Gastroesophageal sphincter (tissue), 3 donors: ENCODE results near the gene LY86.

Experiments used
- POLR2A ChIP-seq, 2 donors: fragments of 450-650 bp; IDR thresholded peaks; one replicate each; pipeline ENCODE4 v1.6.1; 2017; ENCODE audit warnings: antibody characterized with exemption in 2 of 2, mild to moderate bottlenecking in 2 of 2, moderate library complexity in 1 of 2
- POLR2AphosphoS5 ChIP-seq: sonication (generic); formaldehyde crosslinking; IDR thresholded peaks from one replicate; pipeline ENCODE4 v1.6.1; 2017; ENCODE audit warnings: antibody characterized with exemption
- TF ChIP-seq, protein P1 (sequence below), 4 experiments: fragments of 200-600 bp in 2 of 4; fragments of 450-650 bp in 2 of 4; sonication (generic) in 1 of 4; IDR thresholded peaks; one replicate each; pipeline ENCODE4 v1.5.1; 2017 to 2019; ENCODE audit warnings: antibody characterized with exemption in 4 of 4, mild to moderate bottlenecking in 2 of 4, moderate library complexity in 2 of 4

DNA sequence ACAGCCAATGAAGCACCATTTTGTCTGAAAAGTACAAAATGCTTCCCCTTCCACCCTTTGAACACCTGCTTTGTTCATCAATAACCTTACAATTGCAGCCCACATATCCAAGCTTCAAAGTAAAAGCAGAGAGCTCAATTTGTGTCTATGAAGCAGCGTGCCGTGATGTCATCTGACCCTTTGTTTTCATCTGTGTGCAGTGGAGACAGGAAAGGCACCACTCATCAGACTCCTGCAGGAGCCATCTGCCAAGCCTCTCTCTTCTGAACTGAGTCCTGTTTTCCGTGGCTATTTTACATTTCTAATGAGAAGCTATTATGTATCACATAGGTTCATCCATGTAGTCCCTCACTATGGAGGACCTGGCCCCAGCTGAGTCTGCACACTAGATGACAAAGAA is 7.5 kb upstream of the LY86 start:
- TF ChIP-seq, protein P1, sequence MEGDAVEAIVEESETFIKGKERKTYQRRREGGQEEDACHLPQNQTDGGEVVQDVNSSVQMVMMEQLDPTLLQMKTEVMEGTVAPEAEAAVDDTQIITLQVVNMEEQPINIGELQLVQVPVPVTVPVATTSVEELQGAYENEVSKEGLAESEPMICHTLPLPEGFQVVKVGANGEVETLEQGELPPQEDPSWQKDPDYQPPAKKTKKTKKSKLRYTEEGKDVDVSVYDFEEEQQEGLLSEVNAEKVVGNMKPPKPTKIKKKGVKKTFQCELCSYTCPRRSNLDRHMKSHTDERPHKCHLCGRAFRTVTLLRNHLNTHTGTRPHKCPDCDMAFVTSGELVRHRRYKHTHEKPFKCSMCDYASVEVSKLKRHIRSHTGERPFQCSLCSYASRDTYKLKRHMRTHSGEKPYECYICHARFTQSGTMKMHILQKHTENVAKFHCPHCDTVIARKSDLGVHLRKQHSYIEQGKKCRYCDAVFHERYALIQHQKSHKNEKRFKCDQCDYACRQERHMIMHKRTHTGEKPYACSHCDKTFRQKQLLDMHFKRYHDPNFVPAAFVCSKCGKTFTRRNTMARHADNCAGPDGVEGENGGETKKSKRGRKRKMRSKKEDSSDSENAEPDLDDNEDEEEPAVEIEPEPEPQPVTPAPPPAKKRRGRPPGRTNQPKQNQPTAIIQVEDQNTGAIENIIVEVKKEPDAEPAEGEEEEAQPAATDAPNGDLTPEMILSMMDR (IDR thresholded peaks at IDR 0.05) = no peak
- TF ChIP-seq POLR2AphosphoS5 (no peak), POLR2A (IDR thresholded peaks at IDR 0.05) (no peak)
